Ramos (cell line): ENCODE data around the gene RIPOR3.
"Not testable (repeated sequence)": the region's sequence is repeated elsewhere in the genome, so short reads cannot be mapped to it uniquely, and the experiment has no call there.

Source experiments
- in situ Hi-C: fragments of 300-500 bp; cut with MboI; formaldehyde crosslinking; loops from one replicate; pipeline ENCODE4 v1.14.3; 2022; ENCODE audit warnings: low sequenced_read_pairs; ENCODE audit not compliant: unreplicated experiment

RIPOR3 gene

GRCh38 chr20:50541606-50542041 is 149.7 kb downstream of the RIPOR3 start:
- in situ Hi-C loops: no loop called here

DNA sequence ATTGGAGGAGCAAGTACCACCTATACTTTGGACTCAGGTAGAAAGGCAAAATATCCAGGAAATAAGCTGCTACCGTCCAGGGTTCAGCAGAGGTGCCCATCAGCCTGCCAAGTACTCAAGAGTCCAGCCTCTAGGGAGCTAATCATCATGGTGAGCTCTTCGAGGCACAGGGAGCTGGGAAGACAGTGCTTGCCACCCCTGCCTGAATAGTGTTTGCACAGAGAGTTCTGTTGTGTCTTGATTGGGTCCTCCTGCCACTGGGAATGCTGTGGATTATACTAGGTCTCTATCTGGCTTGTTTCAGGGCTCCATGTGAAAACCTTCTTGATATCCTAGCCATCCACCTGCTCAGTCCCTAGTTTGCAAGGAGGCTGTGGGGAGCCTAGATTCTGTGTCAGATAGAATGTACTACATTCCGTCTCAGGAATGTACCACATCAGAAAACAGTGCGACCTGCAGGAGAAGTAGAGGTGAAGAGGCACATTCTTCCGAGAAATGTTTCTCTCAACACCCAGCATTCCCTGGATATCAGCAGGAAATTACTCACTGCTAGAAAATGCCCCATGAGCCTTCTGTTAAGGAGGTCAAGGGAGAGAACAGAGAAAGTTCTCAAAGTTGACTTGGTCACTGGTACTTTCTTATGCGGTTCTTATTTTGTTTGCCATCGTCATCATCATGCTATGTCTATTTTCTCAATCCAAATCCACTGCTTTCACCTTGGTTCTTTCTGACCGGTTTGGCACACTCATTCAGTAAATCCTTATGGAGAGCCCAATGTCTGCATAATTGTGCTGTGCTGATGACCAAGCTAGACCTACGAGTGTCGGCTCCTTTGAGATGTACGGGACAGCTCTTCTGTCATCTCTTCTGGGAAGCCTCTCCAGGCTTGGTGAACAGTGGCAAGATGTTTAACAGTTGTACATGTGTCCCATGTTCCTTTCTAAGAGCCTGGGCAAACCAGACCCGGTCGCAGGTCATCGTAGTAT is 150.4 kb downstream of the RIPOR3 start:
- in situ Hi-C loops: no loop called here

DNA sequence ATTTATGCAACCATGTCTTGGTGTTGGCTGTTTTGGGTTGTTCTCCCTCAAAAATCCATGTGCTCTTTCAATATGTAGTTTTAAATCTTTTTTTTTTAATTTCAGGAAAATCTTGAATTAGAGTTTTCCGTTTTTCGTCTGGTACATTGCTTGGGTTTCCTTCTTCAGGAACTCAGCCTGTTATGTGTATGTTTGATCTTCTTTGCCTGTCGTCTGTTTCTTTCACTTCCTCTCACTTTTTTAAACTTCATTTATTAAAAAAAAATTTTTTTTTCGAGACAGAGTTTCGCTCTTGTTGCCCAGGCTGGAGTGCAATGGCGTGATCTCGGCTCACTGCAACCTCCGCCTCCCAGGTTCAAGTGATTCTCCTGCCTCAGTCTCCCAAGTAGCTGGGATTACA is 151.5 kb downstream of the RIPOR3 start:
- in situ Hi-C loops: not testable (repeated sequence)

DNA sequence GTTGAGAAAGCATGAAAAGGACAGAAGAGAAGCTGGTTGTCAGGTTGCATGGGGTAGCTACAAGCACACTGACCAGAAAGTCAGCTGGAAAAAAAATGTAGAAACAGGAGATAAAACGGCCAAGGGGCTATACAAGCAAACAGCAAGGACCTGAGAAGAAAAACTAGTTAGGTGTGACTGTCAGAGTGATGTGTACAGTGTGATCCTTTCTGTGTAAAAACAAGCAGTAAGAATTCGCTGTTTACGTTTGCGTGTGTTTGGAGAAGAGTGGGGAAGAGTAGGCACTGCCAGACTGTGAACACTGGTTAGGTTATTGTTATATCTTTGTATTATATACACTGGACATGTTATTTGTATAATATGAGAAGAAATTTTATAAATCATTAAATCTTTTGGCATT is 153.1 kb downstream of the RIPOR3 start:
- in situ Hi-C loops: no loop called here

GRCh38 chr20:50537546-50538201 is 153.7 kb downstream of the RIPOR3 start:
- in situ Hi-C loops: no loop called here

DNA sequence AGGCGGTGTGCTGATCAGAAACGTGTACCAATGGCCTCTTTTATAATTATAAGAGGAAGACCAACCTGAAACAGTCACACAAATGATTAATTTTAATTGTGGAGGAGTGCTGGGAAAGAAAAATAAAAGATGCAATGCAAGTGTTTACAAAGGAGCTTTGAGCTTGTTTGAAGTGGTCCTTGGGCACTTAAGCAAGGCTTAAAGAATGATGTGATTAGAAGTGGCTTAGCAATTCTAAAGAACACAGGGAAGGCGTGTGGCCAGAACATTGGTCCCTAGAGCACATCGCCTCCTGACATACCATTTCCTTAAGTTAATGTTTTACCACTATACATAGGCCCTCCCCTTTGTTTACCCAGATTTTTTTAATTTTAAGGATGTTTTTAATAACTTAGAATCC is 155.0 kb downstream of the RIPOR3 start:
- in situ Hi-C loops: no loop called here
